Neuronal stem cell (in vitro differentiated cells): ENCODE results near the gene TMEM62.

Source experiments
- DNase-seq: peaks from one replicate; pipeline ENCODE4 v3.0.0-alpha.2; 2013; ENCODE audit warnings: low spot score
- H2AFZ ChIP-seq: one replicate; pipeline ENCODE4 v1.6.1; 2013; ENCODE audit warnings: mild to moderate bottlenecking, low read length, inconsistent platforms
- H2AK5ac ChIP-seq: 2 replicates; pipeline ENCODE4 v1.6.1; 2013; ENCODE audit warnings: low read depth, mild to moderate bottlenecking, inconsistent platforms, low read length, moderate library complexity, mixed read lengths
- H2BK120ac ChIP-seq: 2 replicates; pipeline ENCODE4 v1.6.1; 2013; ENCODE audit warnings: low read depth, mild to moderate bottlenecking, inconsistent platforms, low read length, moderate library complexity, mixed read lengths
- H2BK12ac ChIP-seq: one replicate; pipeline ENCODE4 v1.6.1; 2013; ENCODE audit warnings: low read length, inconsistent platforms
- H2BK15ac ChIP-seq: 2 replicates; pipeline ENCODE4 v1.6.1; 2013; ENCODE audit warnings: mild to moderate bottlenecking, low read length, inconsistent platforms, mixed read lengths
- H2BK5ac ChIP-seq: one replicate; pipeline ENCODE4 v1.6.1; 2013; ENCODE audit warnings: inconsistent platforms, mild to moderate bottlenecking, low read length, moderate library complexity
- H3K14ac ChIP-seq: one replicate; pipeline ENCODE4 v1.6.1; 2013; ENCODE audit warnings: low read length, inconsistent platforms
- H3K18ac ChIP-seq: 2 replicates; pipeline ENCODE4 v1.6.1; 2013; ENCODE audit warnings: low read length, inconsistent platforms
- H3K23ac ChIP-seq: 2 replicates; pipeline ENCODE4 v1.6.1; 2013; ENCODE audit warnings: low read depth, mild to moderate bottlenecking, mixed read lengths, low read length, inconsistent platforms; ENCODE audit not compliant: poor library complexity
- H3K27ac ChIP-seq: replicated peaks from 3 replicates; pipeline ENCODE4 v1.5.1; 2013; ENCODE audit warnings: low read length, inconsistent platforms
- H3K27me3 ChIP-seq, 3 experiments: 2 replicates each; pipeline ENCODE4 v1.6.1; 2013; ENCODE audit warnings: low read length in 3 of 3, mild to moderate bottlenecking in 2 of 3, inconsistent platforms in 1 of 3, low read depth in 1 of 3, mixed read lengths in 1 of 3, moderate library complexity in 1 of 3; ENCODE audit not compliant: control insufficient read depth in 3 of 3, insufficient read depth in 3 of 3
- H3K36me3 ChIP-seq, 2 donors: replicated peaks in 1 of 2; 2 replicates each; pipeline ENCODE4 v1.6.1; 2013; ENCODE audit warnings: low read length in 2 of 2; ENCODE audit not compliant: control insufficient read depth in 2 of 2, insufficient read depth in 2 of 2
- H3K4ac ChIP-seq: 2 replicates; pipeline ENCODE4 v1.6.1; 2013; ENCODE audit warnings: inconsistent platforms, mild to moderate bottlenecking, low read length, moderate library complexity
- H3K4me1 ChIP-seq, 2 donors: 1 replicate in 1 of 2; 2 replicates in 1 of 2; pipeline ENCODE4 v1.6.1; 2013; ENCODE audit warnings: low read length in 2 of 2, low read depth in 1 of 2; ENCODE audit not compliant: control insufficient read depth in 2 of 2, insufficient read depth in 1 of 2
- H3K4me2 ChIP-seq: one replicate; pipeline ENCODE4 v1.6.1; 2013; ENCODE audit warnings: mild to moderate bottlenecking, low read length, inconsistent platforms; ENCODE audit not compliant: insufficient read depth, poor library complexity, severe bottlenecking
- H3K4me3 ChIP-seq, 2 donors: 2 replicates each; pipeline ENCODE4 v1.5.1; 2013; ENCODE audit warnings: low read length in 2 of 2, mild to moderate bottlenecking in 2 of 2, inconsistent platforms in 1 of 2, moderate library complexity in 1 of 2
- H3K79me1 ChIP-seq: one replicate; pipeline ENCODE4 v1.6.1; 2013; ENCODE audit warnings: low read depth, mild to moderate bottlenecking, inconsistent platforms, low read length, moderate library complexity
- H3K9ac ChIP-seq: one replicate; pipeline ENCODE4 v1.6.1; 2013; ENCODE audit warnings: mild to moderate bottlenecking, low read depth, low read length, inconsistent platforms; ENCODE audit not compliant: poor library complexity
- H3K9me3 ChIP-seq, 2 donors: replicated peaks in 1 of 2; 2 replicates each; pipeline versions ENCODE3 to v1.6.1; 2013; ENCODE audit warnings: low read length in 2 of 2, mild to moderate bottlenecking in 2 of 2, inconsistent platforms in 1 of 2, low read depth in 1 of 2, mixed read lengths in 1 of 2, moderate library complexity in 1 of 2; ENCODE audit not compliant: control insufficient read depth in 2 of 2, insufficient read depth in 1 of 2
- H4K8ac ChIP-seq: one replicate; pipeline ENCODE4 v1.6.1; 2013; ENCODE audit warnings: low read depth, mild to moderate bottlenecking, inconsistent platforms, low read length, moderate library complexity
- H4K91ac ChIP-seq: one replicate; pipeline ENCODE4 v1.6.1; 2013; ENCODE audit warnings: low read length, low read depth, mild to moderate bottlenecking, inconsistent platforms; ENCODE audit not compliant: poor library complexity
- WGBS, 2 donors: extraction: QIAGEN DNeasy Blood & Tissue Kit; methylation state at CpG; one replicate each; pipeline ENCODE4 v1.1.7; 2013; ENCODE audit warnings: missing lambda C conversion rate in 2 of 2, mixed read lengths in 1 of 2; ENCODE audit not compliant: insufficient read length in 2 of 2, insufficient replicate concordance in 1 of 2; ENCODE audit errors: extremely low coverage in 2 of 2; 5-methylcytosine and 5-hydroxymethylcytosine counted together

Gene TMEM62

GRCh38 chr15:43190178-43190577, 56.8 kb downstream of the TMEM62 start:
- Histone ChIP-seq H2BK15ac (no peak overlapping the region), H3K36me3 (peaks cover 10 to 73% of the 10 kb centered on the region in 2 donors), H3K4me2 (no peak overlapping the region), H4K8ac (no peak overlapping the region), H2BK5ac (no peak overlapping the region), H3K79me1 (peaks cover 3% of the 10 kb centered on the region), H2AK5ac (no peak overlapping the region), H4K91ac (no peak overlapping the region), H2BK12ac (no peak overlapping the region), H3K4ac (no peak overlapping the region), H3K14ac (no peak overlapping the region), H3K18ac (no peak overlapping the region), H3K27me3 (no peaks in the 10 kb centered on the region), H3K9ac (no peak overlapping the region), H3K23ac (no peak overlapping the region), H3K4me3 (no peak overlapping the region), H2BK120ac (no peak overlapping the region), H3K4me1 (peaks cover 1 to 7% of the 10 kb centered on the region in 2 donors), H3K27ac (no peak overlapping the region), H2AFZ (no peak overlapping the region), H3K9me3 (no peaks in the 10 kb centered on the region)
- no CpG with 5 or more reads among the region's 1 CpG for WGBS, 2 donors
- DNase-seq, result no peak

- Histone ChIP-seq H4K8ac (no peak overlapping the region), H2BK5ac (no peak overlapping the region), H2BK12ac (no peak overlapping the region), H3K23ac (no peak overlapping the region), H3K4me1 (no peaks in the 10 kb centered on the region), H2BK120ac (no peak overlapping the region), H2BK15ac (no peak overlapping the region), H2AFZ (no peak overlapping the region), H2AK5ac (no peak overlapping the region), H3K36me3 (peaks cover 10 to 77% of the 10 kb centered on the region in 2 donors), H3K14ac (no peak overlapping the region), H3K9me3 (no peaks in the 10 kb centered on the region), H3K27me3 (no peaks in the 10 kb centered on the region), H3K27ac (no peak overlapping the region), H3K79me1 (peaks cover 3% of the 10 kb centered on the region), H3K4ac (no peak overlapping the region), H3K4me2 (no peak overlapping the region), H4K91ac (no peak overlapping the region), H3K4me3 (no peak overlapping the region), H3K18ac (no peak overlapping the region), H3K9ac (no peak overlapping the region)
- DNase-seq, result no peak
- no CpG with 5 or more reads among the region's 2 CpGs for WGBS, 2 donors
Observed at GRCh38 chr15:43193710-43194109, 60.3 kb downstream of the TMEM62 start.

DNA sequence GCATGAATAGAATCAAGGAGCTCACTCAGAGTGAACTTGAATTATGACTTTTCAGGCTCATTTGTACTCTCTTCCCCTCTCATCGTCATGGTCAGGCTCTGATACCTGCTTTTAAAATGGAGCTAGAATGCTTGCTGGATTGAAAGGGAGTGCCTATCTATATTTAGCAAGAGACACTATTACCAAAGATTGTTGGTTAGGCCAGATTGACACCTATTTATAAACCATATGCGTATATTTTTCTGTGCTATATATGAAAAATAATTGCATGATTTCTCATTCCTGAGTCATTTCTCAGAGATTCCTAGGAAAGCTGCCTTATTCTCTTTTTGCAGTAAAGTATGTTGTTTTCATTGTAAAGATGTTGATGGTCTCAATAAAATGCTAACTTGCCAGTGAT, 61.4 kb downstream of the TMEM62 start:
- H3K4me2 ChIP-seq, result no peak overlapping the region
- DNase-seq, result no peak
- no peaks in the 10 kb centered on the region for H3K27me3 ChIP-seq
- H3K9me3 ChIP-seq, result no peaks in the 10 kb centered on the region
- H3K27ac ChIP-seq, result no peak overlapping the region
- no peak overlapping the region for H4K91ac ChIP-seq
- peaks cover 3% of the 10 kb centered on the region for H3K79me1 ChIP-seq
- H3K36me3 ChIP-seq, result peaks cover 8 to 68% of the 10 kb centered on the region in 2 donors
- H3K4me3 ChIP-seq, result no peak overlapping the region
- no peak overlapping the region for H2BK15ac ChIP-seq
- H4K8ac ChIP-seq, result no peak overlapping the region
- H2AK5ac ChIP-seq, result no peak overlapping the region
- H3K4me1 ChIP-seq, result no peaks in the 10 kb centered on the region
- H3K18ac ChIP-seq, result no peak overlapping the region
- no peak overlapping the region for H2BK5ac ChIP-seq
- no peak overlapping the region for H3K4ac ChIP-seq
- no peak overlapping the region for H3K9ac ChIP-seq
- H2BK12ac ChIP-seq, result no peak overlapping the region
- no peak overlapping the region for H3K14ac ChIP-seq
- no peak overlapping the region for H2AFZ ChIP-seq
- no peak overlapping the region for H3K23ac ChIP-seq
- WGBS, 2 donors, result no CpG with 5 or more reads among the region's 2 CpGs
- H2BK120ac ChIP-seq, result no peak overlapping the region

GRCh38 chr15:43196760-43197548, 63.6 kb downstream of the TMEM62 start:
- Histone ChIP-seq H3K27me3 (no peaks in the 10 kb centered on the region), H2BK5ac (no peak overlapping the region), H3K14ac (no peak overlapping the region), H3K9me3 (no peaks in the 10 kb centered on the region), H2BK12ac (no peak overlapping the region), H3K4me2 (no peak overlapping the region), H3K4me1 (no peaks in the 10 kb centered on the region), H2AK5ac (no peak overlapping the region), H3K9ac (no peak overlapping the region), H3K23ac (no peak overlapping the region), H3K36me3 (peaks cover 6 to 46% of the 10 kb centered on the region in 2 donors), H3K79me1 (no peaks in the 10 kb centered on the region), H4K8ac (no peak overlapping the region), H3K18ac (no peak overlapping the region), H2BK120ac (no peak overlapping the region), H4K91ac (no peak overlapping the region), H3K4me3 (no peak overlapping the region), H3K27ac (no peak overlapping the region), H3K4ac (no peak overlapping the region), H2BK15ac (no peak overlapping the region), H2AFZ (no peak overlapping the region)
- no peak for DNase-seq
- no CpG with 5 or more reads among the region's 10 CpGs for WGBS, 2 donors
